Parathyroid adenoma (tissue), 2 donors: ENCODE measurements around the gene PILRB.

ENCODE experiments used
- H2AFZ ChIP-seq: fragments of 300-600 bp; sonication (generic); one replicate; pipeline ENCODE4 v1.7.0; 2017; ENCODE audit warnings: antibody characterized with exemption, mild to moderate bottlenecking
- H3K27ac ChIP-seq: fragments of 300-600 bp; sonication (generic); one replicate; pipeline ENCODE4 v1.7.0; 2017
- H3K27me3 ChIP-seq: fragments of 300-600 bp; sonication (generic); one replicate; pipeline ENCODE4 v1.7.0; 2017; ENCODE audit warnings: low read length; ENCODE audit not compliant: control insufficient read depth, insufficient read depth
- H3K36me3 ChIP-seq: fragments of 300-600 bp; sonication (generic); one replicate; pipeline ENCODE4 v1.7.0; 2017; ENCODE audit warnings: low read length; ENCODE audit not compliant: control insufficient read depth, insufficient read depth
- H3K4me1 ChIP-seq: fragments of 300-600 bp; sonication (generic); one replicate; pipeline ENCODE4 v1.7.0; 2017; ENCODE audit warnings: control low read depth
- H3K4me2 ChIP-seq: fragments of 300-600 bp; sonication (generic); one replicate; pipeline ENCODE4 v1.7.0; 2017; ENCODE audit warnings: low read length
- H3K4me3 ChIP-seq: fragments of 300-600 bp; sonication (generic); one replicate; pipeline ENCODE4 v1.7.0; 2017; ENCODE audit warnings: low read depth, low read length
- H3K79me2 ChIP-seq: fragments of 300-600 bp; sonication (generic); one replicate; pipeline ENCODE4 v1.7.0; 2017; ENCODE audit warnings: control low read depth
- H3K9ac ChIP-seq: fragments of 300-600 bp; sonication (generic); one replicate; pipeline ENCODE4 v1.7.0; 2017; ENCODE audit warnings: mild to moderate bottlenecking
- H3K9me3 ChIP-seq: fragments of 300-600 bp; sonication (generic); one replicate; pipeline ENCODE4 v1.7.0; 2017; ENCODE audit warnings: low read length; ENCODE audit not compliant: control insufficient read depth
- CTCF ChIP-seq: fragments of 300-600 bp; sonication (generic); IDR thresholded peaks from one replicate; pipeline ENCODE4 v1.7.0; 2017; ENCODE audit warnings: antibody characterized with exemption, mild to moderate bottlenecking
- donor health status: primary hyperparathyroidism.

PILRB gene

GRCh38 chr7:100415448-100415847, 57.5 kb downstream of the PILRB start:
- no peaks in the 10 kb centered on the region for H3K4me1 ChIP-seq
- H3K79me2 ChIP-seq = no peaks in the 10 kb centered on the region
- no peak overlapping the region for H3K4me2 ChIP-seq
- no peak for TF ChIP-seq CTCF
- H2AFZ ChIP-seq = no peak overlapping the region
- no peak overlapping the region for H3K4me3 ChIP-seq
- H3K27ac ChIP-seq = no peak overlapping the region
- no peaks in the 10 kb centered on the region for H3K9me3 ChIP-seq
- H3K27me3 ChIP-seq = no peaks in the 10 kb centered on the region
- H3K9ac ChIP-seq = no peak overlapping the region
- H3K36me3 ChIP-seq = no peaks in the 10 kb centered on the region
